Measurements from ENCODE around the gene ANKHD1.

DNA sequence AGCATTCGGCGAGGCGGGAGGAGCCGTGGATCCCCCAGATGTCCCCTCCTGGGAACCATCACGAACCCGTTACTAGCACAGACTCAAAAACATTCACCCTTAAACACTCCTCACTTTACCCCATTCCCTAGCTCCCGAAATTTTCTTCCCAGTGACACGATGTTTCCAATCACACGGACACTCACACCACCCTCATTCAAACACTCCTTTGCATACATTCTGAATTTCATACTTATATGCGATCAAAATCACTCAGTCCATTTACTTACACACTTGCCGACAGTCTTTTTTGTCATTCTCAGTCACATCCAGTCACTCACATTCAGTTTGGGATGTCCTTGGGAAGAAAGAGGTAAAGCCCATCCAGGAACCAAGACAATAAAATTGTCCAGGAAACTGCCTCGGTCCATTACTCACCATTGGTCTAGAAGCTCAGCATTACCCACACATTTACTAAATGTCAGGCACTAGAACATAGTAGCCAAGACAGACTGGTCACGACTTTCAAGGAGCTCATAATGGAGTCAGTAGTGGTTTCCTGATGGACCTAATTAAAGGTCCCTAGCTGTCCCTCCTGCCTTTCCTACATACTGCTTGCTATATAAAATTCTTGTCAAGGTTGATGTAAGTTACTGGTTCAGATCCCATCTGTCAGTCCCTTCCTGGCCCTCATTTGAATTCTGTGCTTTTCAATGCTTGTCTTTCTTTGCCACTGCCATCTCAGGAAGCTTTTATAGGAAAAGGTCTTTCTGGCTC lies 163.6 kb downstream of the ANKHD1 start:
- no peak for TF ChIP-seq CTCF (IDR thresholded peaks at IDR 0.05; ENCODE audit: low read depth, low read length, missing input control)
- TF ChIP-seq, protein P1, sequence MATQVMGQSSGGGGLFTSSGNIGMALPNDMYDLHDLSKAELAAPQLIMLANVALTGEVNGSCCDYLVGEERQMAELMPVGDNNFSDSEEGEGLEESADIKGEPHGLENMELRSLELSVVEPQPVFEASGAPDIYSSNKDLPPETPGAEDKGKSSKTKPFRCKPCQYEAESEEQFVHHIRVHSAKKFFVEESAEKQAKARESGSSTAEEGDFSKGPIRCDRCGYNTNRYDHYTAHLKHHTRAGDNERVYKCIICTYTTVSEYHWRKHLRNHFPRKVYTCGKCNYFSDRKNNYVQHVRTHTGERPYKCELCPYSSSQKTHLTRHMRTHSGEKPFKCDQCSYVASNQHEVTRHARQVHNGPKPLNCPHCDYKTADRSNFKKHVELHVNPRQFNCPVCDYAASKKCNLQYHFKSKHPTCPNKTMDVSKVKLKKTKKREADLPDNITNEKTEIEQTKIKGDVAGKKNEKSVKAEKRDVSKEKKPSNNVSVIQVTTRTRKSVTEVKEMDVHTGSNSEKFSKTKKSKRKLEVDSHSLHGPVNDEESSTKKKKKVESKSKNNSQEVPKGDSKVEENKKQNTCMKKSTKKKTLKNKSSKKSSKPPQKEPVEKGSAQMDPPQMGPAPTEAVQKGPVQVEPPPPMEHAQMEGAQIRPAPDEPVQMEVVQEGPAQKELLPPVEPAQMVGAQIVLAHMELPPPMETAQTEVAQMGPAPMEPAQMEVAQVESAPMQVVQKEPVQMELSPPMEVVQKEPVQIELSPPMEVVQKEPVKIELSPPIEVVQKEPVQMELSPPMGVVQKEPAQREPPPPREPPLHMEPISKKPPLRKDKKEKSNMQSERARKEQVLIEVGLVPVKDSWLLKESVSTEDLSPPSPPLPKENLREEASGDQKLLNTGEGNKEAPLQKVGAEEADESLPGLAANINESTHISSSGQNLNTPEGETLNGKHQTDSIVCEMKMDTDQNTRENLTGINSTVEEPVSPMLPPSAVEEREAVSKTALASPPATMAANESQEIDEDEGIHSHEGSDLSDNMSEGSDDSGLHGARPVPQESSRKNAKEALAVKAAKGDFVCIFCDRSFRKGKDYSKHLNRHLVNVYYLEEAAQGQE (IDR thresholded peaks at IDR 0.05): no peak
- TF ChIP-seq YY1 (IDR thresholded peaks at IDR 0.05): no peak
- TF ChIP-seq GABPA (IDR thresholded peaks at IDR 0.05 in 1 of 2, conservative IDR thresholded peaks at IDR 0.05 in 1 of 2): no peak
- TF ChIP-seq, protein P2, sequence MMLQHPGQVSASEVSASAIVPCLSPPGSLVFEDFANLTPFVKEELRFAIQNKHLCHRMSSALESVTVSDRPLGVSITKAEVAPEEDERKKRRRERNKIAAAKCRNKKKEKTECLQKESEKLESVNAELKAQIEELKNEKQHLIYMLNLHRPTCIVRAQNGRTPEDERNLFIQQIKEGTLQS (IDR thresholded peaks at IDR 0.05): no peak
- TF ChIP-seq ZBTB33 (IDR thresholded peaks at IDR 0.05): no peak
- TF ChIP-seq, protein P3, sequence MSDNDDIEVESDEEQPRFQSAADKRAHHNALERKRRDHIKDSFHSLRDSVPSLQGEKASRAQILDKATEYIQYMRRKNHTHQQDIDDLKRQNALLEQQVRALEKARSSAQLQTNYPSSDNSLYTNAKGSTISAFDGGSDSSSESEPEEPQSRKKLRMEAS (IDR thresholded peaks at IDR 0.05): no peak
